ENCODE data around the gene TFB2M.

- TF ChIP-seq ZNF274 (IDR thresholded peaks at IDR 0.05; ENCODE audit: low read depth, low read length) (no peak), SUZ12 (IDR thresholded peaks at IDR 0.05; ENCODE audit: extremely low read depth, insufficient read depth, insufficient read length) (no peak)
These were observed 50.6 kb downstream of the TFB2M start for GRCh38 chr1:246515390-246516005.
